Activated naive CD8-positive, alpha-beta T cell treated with anti-CD3 and anti-CD28 coated beads, Interleukin-2, amount 50 U/mL, for 16 hours (primary cell): ENCODE data around the gene OSBPL2.
A peak's percentile ranks its signal among the peaks of the same experiment; 100 is the strongest.

ENCODE experiments used
- DNase-seq: peaks from one replicate; pipeline ENCODE4 v3.0.0-alpha.2; 2020; ENCODE audit warnings: low read depth, low spot score

The OSBPL2 gene

DNA sequence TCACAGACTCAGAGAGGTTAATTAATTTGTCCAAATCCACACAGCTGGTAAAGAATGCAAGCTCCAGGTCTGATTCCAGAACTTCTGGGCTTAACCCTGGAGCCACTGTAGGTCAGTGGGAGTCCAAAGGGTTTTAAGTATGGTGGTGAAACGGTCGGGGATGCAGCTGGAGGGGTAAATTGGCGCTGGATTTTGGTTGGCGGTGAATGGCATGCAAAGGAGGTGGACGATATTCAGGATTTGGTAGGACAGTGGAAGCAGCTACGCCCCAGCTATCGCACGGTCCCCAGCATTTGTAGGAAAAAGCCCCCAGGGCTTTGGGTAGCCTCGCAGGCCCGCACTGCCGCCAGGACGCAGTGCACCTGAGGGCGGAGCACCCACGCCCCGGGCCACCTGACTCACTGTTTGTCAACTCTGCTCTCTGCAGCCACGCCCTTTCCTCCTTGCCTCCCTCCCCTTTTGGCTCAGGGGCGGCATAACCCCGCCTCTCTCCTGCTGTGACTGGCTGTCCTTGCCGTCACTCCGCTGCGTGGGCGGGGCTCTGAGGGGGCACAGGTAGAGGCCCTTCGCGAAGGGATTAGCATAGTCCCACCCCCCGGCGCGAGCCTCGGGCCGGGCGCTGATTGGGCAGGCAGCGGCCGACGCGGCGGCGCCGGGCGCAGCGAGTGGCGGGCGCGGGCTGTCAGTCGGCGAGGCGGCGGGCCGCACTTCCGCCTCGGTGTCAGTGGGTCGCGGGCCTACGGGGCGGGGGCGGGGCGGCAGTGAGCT is at the start of gene OSBPL2:
OSBPL2 (plus strand) TSS at position 721 of the 768 bp plus-strand sequence. CDS start 17,664 bp downstream, outside the sequence.
- DNase-seq = peak; percentile 100

DNA sequence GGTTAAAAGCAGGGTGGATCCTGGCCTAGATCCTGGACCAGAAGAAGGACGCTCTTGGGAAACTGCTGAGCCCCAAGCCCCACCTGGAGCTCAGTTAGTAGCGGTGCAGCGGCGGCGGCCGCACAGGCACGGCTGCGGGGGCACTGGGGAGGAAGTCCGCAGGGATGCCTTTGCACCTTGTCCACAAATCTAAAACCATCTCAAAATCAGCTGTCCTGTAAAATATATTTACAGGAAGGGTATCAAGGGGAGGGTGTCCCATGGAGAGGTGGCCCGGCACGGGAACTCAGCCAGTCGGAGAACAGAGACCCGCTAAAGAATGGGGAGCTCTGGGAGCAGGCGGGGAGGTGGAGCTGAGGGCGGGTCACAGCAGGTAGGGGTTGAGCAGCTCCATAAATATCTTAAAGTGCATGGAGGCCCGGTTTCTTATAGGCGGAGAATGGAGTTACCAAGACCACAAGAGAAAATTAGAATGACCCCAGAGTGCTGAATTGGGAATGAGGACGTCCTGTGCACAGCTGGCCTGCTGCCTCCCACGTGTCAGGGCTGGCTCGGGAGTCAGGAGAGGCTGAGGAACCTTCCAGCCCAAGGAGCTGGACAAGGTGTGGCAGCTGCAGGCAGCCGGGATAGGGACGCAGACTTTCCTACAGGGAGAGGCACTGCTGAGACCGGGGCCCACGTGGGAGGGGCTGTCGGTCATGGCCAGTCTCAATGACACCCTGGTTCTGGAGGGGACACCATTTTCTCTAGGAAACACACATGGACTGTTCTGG is 47.5 kb upstream of the OSBPL2 start:
- no peak for DNase-seq

DNA sequence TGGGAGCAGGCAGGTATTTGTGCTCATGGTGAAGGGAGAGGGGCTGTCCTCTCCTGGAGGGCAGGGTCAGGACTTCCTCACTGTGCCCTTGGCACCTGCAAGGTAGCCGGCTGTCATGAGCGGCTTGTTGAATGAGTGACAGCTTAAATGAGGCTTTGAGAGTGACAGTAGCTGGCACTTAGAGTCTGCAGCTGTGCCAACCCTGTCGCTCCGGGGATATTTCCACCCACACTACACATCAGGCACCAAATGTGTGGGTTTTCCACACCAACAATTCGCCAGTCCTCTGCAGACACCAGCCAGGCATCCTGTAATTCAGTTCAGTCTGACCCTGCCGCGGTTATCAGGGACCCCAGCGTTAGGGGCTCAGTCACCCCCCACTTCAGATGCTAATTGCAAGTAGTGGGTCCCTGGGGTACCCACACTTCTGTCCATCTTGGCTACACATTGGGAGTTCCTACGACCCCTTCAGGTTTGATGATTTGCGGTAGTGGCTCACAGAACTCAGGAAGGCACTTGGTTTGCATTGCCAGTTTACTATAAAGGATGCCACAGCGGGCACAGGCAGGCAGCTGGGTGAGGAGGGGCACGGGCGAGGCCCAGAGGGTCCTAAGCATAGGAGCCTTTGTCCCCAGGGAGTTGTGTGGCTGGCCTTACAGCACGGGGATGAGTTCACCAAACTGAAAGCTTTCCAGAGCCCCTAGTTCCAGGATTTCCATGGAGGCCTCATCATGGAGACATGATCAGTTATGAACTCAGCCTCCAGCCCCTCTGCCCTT is 46.4 kb upstream of the OSBPL2 start:
- DNase-seq = no peak

DNA sequence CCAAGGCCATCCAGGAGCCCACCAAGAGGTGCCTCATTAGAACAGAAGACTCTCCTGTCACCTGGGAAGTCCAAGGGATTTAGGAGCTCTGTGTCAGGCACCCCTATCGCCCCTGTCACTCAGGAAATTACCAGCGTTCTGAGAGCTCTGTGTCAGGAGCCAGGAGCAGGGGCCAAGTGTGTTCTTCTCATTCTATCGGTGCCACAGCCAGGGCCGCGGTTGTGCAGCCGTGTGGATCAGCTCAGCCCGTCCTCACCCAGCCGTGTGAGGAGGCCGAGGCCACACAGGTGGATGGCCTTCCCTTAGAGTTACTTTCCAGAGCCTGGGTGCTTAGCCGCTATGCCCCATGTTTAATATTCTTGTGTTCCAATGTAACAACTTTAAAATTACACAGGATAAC is 45.7 kb upstream of the OSBPL2 start:
- no peak for DNase-seq

DNA sequence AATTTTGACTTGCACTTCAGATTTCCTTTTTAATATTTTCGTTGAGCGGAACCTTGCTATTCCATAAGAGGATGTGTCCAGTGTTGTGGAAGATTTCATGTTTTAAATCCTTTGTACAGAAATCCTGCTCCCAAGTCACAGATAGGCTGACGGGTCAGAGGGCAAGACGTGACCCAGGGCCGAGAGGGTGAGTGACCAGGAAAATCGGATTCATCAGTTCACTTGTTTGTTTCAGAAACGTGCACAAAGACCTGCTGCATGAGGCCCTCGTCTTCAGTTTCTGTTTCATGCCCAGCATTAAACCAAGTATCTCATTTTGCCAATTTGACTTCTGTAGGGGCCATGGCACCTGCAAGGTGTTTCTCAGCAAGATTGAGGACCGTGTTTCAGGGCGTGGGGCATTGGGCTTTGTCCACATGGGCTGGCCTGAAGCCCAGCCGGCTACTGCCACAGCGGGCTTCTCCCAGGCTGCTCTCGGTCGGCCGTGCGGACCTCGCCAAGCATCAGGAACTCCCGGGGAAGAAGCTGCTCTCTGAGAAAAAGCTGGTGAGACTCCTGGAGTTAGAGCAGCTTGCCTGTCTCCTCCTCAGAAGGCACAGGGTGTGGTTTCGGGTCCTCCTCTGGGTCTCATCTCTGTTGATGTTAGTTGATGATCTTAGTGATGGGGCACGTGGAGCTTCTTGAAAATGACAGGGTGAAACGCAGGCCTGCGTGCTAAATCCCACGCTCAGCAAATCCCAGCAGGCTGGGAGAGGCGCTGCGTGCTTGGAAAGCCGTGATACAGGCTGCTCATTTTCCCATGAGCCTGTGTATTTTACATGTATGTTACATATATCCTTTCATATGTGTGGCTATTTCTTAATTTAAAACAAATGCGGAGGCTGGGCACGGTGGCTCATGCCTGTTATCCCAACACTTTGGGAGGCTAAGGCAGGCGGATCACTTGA is 45.0 kb upstream of the OSBPL2 start:
- no peak for DNase-seq

DNA sequence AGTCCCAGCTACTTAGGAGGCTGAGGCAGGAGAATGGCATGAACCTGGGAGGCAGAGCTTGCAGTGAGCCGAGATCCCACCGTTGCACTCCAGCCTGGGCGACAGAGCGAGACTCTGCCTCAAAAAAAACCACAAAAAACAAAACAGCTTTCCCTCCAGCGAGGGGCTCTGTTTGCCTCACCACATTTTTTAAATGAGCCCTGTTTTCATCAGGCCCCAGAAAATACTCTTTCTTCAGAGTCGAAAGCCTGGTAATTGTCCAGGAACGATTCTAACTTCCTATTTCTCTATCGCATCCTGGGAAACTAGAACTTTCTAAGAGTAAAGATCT is 43.3 kb upstream of the OSBPL2 start:
- DNase-seq = no peak

DNA sequence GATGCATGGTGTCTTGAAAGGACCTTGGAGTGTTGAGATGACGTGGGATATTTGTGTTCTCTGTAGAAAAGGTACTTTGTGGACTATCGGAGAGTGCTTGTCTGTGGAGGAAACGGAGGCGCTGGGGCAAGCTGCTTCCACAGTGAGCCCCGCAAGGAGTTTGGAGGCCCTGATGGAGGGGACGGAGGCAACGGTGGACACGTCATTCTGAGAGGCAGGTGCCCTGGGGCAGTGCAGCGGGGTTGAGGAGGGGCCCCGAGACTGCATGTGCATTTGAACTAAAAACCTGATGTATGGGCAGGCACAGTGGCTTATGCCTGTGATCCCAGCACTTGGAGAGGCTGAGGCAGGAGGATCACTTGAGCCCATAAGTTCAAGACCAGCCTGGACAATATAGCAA is 42.6 kb upstream of the OSBPL2 start:
- DNase-seq = no peak

DNA sequence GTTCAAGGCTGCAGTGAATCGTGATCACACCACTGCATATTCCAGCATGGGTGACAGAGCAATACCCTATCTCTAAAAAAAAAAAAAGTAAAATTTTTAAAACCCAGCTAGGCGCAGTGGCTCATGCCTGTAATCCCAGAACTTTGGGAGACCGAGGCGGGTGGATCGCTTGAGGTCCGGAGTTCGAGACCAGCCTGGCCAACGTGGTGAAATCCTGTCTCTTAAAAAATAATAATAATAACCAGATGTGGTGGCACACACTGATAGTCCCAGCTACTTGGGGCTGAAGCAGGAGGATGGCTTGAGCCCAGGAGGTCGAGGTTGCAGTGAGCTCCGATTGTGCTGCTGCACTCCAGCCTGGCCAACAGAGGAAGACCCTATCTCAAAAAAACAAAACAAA is 42.0 kb upstream of the OSBPL2 start:
- no peak for DNase-seq

DNA sequence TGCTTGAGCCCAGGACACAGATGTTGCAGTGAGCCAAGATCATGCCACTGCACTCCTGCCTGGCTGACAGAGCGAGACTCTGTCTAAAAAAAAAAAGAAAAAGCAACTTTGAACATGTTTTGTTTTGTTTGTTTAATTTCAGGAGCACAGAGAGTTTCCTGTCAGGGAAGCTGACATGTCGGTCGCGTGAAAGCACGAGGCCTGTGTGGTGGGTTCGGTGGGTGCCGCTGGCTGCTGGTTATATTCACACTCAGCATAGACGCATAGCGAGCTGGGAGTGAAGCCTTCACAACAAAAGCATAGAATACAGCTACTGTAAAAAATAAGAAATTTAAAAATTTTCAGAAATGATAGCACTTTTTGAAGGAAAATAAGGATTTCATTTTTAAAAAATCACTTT is 41.0 kb upstream of the OSBPL2 start:
- no peak for DNase-seq

DNA sequence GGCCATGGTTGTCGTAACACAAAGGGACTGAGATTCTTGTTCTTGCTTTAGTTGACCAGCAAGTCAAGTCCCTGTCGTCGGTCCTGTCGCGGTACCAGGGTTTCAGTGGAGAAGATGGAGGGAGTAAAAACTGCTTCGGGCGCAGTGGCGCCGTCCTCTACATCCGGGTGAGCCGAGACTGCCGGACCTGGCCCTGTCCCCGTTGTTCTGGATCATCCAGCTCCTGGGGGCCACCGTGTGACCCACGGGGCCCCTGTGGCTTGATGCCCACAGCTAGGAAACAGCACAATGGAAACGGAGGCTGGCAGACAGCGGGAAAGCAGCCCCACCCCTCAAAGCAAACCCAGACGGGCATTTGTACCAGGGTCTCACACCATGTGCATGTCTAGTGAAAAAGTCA is 40.5 kb upstream of the OSBPL2 start:
- DNase-seq = no peak

DNA sequence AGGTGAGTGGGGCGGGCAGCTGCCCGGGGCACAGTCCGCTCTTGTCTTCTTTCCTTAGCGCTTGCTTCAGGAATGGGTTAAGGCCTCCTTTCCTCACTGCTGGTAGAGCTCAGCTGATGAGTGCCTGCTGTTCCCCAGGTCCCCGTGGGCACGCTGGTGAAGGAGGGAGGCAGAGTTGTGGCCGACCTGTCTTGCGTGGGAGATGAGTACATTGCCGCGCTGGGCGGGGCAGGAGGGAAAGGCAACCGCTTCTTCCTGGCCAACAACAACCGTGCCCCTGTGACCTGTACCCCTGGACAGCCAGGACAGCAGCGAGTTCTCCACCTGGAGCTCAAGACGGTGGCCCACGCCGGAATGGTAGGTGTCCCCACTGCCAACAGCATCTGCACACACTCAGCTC is 39.8 kb upstream of the OSBPL2 start:
- DNase-seq = no peak

DNA sequence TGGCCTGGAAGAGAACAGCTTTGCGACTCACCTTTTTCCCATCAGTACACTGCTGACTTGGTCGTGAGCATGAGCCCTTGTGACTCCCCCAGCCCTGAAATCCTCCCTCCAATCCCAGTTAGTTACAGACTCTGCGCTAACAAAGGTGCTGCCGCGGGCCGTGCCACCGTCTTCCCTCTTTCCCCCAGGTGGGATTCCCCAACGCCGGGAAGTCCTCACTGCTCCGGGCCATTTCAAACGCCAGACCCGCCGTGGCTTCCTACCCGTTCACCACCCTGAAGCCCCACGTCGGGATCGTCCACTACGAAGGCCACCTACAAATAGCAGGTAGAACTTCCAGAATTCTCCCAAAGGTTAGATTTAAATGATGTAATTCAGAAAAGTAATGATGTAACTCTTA is 39.4 kb upstream of the OSBPL2 start:
- DNase-seq = no peak

DNA sequence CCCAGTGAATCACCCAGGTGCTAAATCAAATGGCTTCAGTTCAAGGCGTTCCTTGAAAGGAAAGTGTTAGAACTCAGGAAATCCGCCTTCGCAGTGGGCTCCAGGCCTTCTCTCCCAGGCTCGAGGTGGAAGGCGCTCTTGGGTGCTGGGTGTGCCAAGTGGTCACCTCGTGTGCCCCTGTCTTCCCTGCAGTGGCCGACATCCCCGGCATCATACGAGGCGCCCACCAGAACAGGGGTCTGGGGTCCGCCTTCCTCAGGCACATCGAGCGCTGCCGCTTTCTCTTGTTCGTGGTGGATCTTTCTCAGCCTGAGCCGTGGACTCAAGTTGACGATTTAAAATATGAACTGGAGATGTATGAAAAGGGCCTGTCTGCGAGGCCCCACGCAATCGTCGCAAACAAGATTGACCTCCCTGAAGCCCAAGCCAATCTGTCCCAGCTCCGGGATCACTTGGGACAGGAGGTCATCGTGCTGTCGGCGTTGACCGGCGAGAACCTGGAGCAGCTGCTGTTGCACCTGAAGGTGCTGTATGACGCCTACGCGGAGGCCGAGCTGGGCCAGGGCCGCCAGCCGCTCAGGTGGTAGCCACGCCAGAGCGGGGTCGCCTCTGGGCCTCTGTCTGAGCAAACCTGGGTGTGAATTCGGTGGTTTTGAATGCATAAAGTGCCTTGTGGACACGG is 37.7 kb upstream of the OSBPL2 start:
- DNase-seq = no peak

DNA sequence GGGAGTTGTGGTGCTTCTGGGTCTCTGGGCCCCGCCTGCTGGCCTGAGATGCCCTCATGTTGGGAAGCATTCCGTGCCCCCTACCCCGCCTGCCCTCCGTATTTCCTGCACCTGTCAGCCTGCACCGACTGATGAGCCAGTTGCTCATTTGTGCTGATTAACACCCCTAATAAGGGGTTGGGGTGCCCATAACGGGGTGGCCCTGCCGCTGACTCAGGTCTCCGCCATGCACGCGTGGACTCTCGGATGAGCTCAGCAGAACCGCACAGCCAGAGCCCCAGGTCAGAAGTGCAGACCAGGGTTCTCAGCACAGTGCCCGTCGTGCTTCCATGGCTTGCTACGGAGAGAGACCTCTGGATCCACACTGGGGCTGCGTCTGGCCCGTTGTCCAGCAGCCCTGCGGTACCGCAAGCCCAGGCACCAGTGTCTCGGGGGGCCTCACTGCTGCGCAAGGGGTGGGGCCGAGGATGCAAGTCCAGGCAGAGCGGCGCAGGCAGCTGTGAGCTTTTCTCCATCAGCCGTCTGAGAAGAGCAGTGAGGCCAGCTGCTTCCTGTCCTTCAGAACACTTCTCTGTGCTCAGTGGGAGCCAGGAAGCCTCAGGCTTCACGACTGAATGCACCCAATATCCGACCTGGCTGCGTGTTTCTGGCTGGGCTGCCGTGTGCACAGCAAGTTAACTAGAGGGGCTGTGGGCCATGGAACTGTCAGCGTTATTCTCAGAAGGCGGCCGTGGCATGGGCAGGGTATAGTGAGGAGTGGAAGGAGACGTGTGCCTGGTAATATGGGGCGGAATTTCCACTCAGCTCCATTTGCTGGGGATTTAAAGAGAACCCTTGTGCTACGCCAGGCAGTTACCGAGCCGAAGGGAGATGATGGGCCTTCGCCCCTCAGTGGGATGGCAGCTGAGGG is 36.9 kb upstream of the OSBPL2 start:
- no peak for DNase-seq

DNA sequence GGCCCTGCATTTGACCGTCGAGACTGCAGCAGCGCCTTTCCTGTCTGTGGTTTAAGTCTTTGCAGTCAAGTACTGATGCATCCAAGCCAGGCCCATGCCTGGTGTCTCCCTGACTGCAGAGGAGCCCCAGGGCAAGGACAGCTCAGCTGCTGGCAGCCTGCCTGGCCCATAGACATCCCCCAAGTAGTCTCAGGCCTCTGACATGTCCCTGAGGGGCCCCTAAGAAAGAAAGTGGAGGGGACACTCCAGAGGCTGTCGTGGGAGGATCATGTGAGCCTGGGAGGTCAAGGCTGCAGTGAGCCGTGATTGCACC is 36.3 kb upstream of the OSBPL2 start:
- no peak for DNase-seq

DNA sequence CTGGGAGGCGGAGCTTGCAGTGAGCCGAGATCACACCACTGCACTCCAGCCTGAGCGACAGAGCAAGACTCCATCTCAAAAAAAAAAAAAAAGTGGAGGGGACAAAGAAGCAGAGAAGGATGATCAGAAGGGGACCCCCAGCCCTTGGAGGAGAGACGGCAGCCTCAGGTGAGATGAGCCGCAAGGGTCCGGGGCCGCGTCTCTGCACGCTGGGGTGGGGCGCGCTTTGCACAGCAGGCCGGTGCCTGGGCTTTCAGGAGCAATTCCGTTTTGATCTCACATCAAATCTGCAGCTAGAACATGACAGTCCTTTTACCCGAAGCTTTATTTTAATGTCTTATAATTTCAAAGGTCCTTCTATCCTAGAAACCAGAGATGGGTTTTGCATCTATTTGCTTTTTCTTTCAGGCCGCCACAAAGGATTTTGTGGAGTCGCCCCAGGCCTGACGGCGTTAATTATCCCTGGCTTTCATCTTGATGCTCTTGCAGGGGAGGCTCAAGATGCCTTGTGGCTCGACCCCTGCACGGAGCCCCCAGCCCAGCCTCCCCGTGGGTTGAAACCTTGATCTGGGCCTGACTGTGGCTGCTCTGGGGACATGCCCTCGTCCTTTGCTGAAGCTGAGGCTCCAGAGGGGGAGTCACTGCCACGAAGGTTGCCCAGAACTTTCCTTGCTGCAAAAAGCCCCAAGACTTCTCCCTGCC is 35.5 kb upstream of the OSBPL2 start:
- DNase-seq = no peak

DNA sequence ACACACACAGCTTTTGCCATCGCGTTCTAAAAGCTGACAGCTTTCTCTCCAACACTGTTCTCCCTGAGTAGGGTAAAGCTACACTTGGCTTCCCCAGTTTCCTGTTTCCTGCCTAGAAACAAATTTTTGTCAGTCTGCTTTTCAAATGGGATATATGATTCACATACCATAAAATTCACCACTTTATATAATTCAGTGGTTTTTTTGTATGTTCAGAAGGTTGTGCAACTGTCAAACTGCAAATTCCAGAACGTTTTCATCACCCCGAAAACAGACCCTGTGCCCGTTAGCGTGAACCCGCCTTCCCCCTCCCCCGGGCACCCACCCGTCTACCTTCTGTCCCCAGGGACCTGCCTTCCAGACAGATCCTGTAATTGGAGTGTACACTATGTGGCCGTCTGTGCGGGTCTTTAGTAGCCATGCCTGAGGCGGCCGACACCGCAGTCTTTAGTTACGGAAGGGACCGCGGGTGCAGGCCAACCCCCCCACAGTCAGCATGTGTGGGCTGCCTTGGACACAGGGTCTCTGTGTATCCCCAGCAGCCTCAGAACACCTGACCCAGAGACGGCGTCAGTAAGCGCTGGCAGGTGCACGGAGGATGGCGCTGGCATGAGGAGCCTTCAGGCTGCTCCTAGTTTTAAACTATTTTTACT is 34.8 kb upstream of the OSBPL2 start:
- no peak for DNase-seq

DNA sequence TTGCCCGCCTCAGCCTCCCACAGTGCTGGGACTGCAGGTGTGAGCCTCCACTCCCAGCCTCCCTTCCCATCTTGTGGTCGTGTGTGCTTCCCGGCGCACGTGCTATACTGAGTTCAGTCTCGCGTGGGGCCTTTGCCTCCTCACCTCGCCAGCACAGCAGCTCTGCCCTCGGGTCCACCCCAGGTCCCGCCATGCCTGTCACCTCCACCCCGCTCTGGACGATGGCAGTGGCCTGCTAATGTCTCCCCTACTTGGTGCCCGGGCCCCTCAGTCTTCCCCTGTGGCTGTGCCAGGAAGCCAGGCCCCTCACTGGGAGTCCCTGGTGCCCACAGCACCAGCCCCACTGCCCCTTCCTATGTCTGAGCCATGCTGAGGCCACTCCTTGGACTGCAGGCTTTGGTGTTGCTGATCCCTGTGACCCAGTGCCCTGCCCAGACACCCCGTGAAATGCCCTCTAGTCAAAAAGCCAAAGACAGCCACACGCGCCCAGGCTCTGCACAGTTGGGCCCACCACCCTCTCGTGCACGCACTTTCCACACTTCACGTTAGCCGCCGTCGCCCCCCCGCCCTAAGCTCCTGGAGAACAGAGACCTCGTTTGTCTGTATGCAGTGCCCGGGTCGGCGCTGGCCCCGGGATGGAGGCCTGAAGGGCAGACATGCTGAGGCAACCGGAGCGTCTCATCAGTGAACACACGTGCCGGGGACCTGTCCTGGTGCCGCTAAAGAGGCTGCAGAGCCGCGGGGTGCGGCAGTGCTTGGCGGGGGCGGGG is 32.5 kb upstream of the OSBPL2 start:
- DNase-seq = no peak
